GM18909 (cell line): ENCODE data around the gene AKAP13.
"Not testable (repeated sequence)": the region's sequence is repeated elsewhere in the genome, so short reads cannot be mapped to it uniquely, and the experiment has no call there.

Experiments used
- ATAC-seq: cut with Tn5 transposase; IDR thresholded peaks from one replicate; pipeline ENCODE4 v1.9.1; 2021; ENCODE audit warnings: mild to moderate bottlenecking; ENCODE audit not compliant: unreplicated experiment, poor library complexity

The AKAP13 gene

GRCh38 chr15:85785887-85786780 lies 405.7 kb downstream of the AKAP13 start:
- no peak for ATAC-seq

- ATAC-seq: no peak
These were observed 406.3 kb downstream of the AKAP13 start for GRCh38 chr15:85786781-85787114.

GRCh38 chr15:85788771-85789495 lies 408.5 kb downstream of the AKAP13 start:
- ATAC-seq: no peak

GRCh38 chr15:85789496-85789875 lies 409.1 kb downstream of the AKAP13 start:
- ATAC-seq: no peak

GRCh38 chr15:85792102-85792731 lies 411.8 kb downstream of the AKAP13 start:
- no peak for ATAC-seq

- no peak for ATAC-seq
These were observed 412.6 kb downstream of the AKAP13 start for GRCh38 chr15:85792912-85793590.

GRCh38 chr15:85793641-85794597 lies 413.5 kb downstream of the AKAP13 start:
- ATAC-seq: peak; percentile 50

- ATAC-seq: peak; percentile 98
These were observed 414.4 kb downstream of the AKAP13 start, which contains the start of gene KLHL25 for GRCh38 chr15:85794598-85795336. Gene KLHL25 (minus strand): TSS chr15:85794925. CDS start chr15:85769810, 25,115 bp downstream.

GRCh38 chr15:85795337-85796305 lies 415.2 kb downstream of the AKAP13 start:
- no peak for ATAC-seq

- ATAC-seq: not testable (repeated sequence)
These were observed 416.0 kb downstream of the AKAP13 start for GRCh38 chr15:85796371-85796770.
